Brain microvascular endothelial cell (primary cell): ENCODE measurements around the gene KANSL1.

ENCODE experiments used
- DNase-seq: peaks from one replicate; pipeline ENCODE4 v3.0.0-alpha.2; 2020
- H3K27ac ChIP-seq: fragments of 250-450 bp; sonication (Bioruptor Pico); 2 replicates; pipeline ENCODE4 v1.5.1; 2020; ENCODE audit warnings: mild to moderate bottlenecking, moderate library complexity
- H3K27me3 ChIP-seq: fragments of 250-450 bp; sonication (Bioruptor Pico); replicated peaks from 2 replicates; pipeline ENCODE4 v1.5.1; 2020; ENCODE audit warnings: mild to moderate bottlenecking
- H3K36me3 ChIP-seq: fragments of 250-450 bp; sonication (Bioruptor Pico); replicated peaks from 2 replicates; pipeline ENCODE4 v1.5.1; 2020; ENCODE audit warnings: mild to moderate bottlenecking
- H3K4me3 ChIP-seq: 2 replicates; pipeline ENCODE4 v1.5.1; 2011; ENCODE audit warnings: low read depth, mild to moderate bottlenecking, control low read depth, low read length, moderate library complexity
- CTCF ChIP-seq: IDR thresholded peaks from 2 replicates; pipeline ENCODE4 v1.5.1; 2011; ENCODE audit warnings: low read depth, mild to moderate bottlenecking, moderate library complexity, low read length, control low read depth, inconsistent platforms; ENCODE audit errors: missing control alignments
- in situ Hi-C: cut with HindIII; loops from 2 replicates; pipeline ENCODE4 v1.10.0; 2017; ENCODE audit warnings: low sequenced_read_pairs, low pct_ligation_motif_present

KANSL1 gene

GRCh38 chr17:45989759-45990158, 203.5 kb downstream of the KANSL1 start:
- H3K4me3 ChIP-seq = no peak overlapping the region
- no peak for TF ChIP-seq CTCF
- no peak overlapping the region for H3K27ac ChIP-seq
- no peaks in the 10 kb centered on the region for H3K36me3 ChIP-seq
- DNase-seq = no peak
- H3K27me3 ChIP-seq = no peaks in the 10 kb centered on the region
- in situ Hi-C loops = no loop called here

- Histone ChIP-seq H3K27me3 (no peaks in the 10 kb centered on the region), H3K36me3 (no peaks in the 10 kb centered on the region), H3K4me3 (no peak overlapping the region), H3K27ac (no peak overlapping the region)
- no peak for DNase-seq
- in situ Hi-C loops = no loop called here
- no peak for TF ChIP-seq CTCF
These were observed 205.5 kb downstream of the KANSL1 start for GRCh38 chr17:45987706-45988105.

GRCh38 chr17:45986056-45986455, 207.2 kb downstream of the KANSL1 start:
- H3K36me3 ChIP-seq = no peaks in the 10 kb centered on the region
- no peak for DNase-seq
- in situ Hi-C loops = no loop called here
- no peak overlapping the region for H3K4me3 ChIP-seq
- no peaks in the 10 kb centered on the region for H3K27me3 ChIP-seq
- no peak for TF ChIP-seq CTCF
- no peak overlapping the region for H3K27ac ChIP-seq

GRCh38 chr17:45985447-45985846, 207.8 kb downstream of the KANSL1 start:
- Histone ChIP-seq H3K27me3 (no peaks in the 10 kb centered on the region), H3K4me3 (no peak overlapping the region), H3K36me3 (no peaks in the 10 kb centered on the region), H3K27ac (no peak overlapping the region)
- no peak for TF ChIP-seq CTCF
- no peak for DNase-seq
- in situ Hi-C loops = no loop called here

GRCh38 chr17:45984368-45984767, 208.9 kb downstream of the KANSL1 start:
- Histone ChIP-seq H3K4me3 (no peak overlapping the region), H3K27me3 (no peaks in the 10 kb centered on the region), H3K36me3 (no peaks in the 10 kb centered on the region), H3K27ac (no peak overlapping the region)
- DNase-seq = no peak
- in situ Hi-C loops = no loop called here
- no peak for TF ChIP-seq CTCF

GRCh38 chr17:45983614-45984310, 209.5 kb downstream of the KANSL1 start:
- in situ Hi-C loops = no loop called here
- H3K27ac ChIP-seq = no peak overlapping the region
- no peak for DNase-seq
- H3K36me3 ChIP-seq = no peaks in the 10 kb centered on the region
- H3K4me3 ChIP-seq = no peak overlapping the region
- no peaks in the 10 kb centered on the region for H3K27me3 ChIP-seq
- no peak for TF ChIP-seq CTCF
